GM20000 (cell line): ENCODE data around the gene OVCA2.

Experiments
- DNase-seq: peaks from one replicate; pipeline ENCODE4 v3.0.0; 2012; ENCODE audit warnings: low spot score
- CTCF ChIP-seq: IDR thresholded peaks from 2 replicates; pipeline ENCODE4 v1.5.1; 2012; ENCODE audit warnings: mild to moderate bottlenecking, control low read depth; ENCODE audit errors: extremely low read depth, missing control alignments

The OVCA2 gene

GRCh38 chr17:2067048-2067561, 25.3 kb downstream of the OVCA2 start:
- no peak for TF ChIP-seq CTCF
- no peak for DNase-seq

- no peak for DNase-seq
- no peak for TF ChIP-seq CTCF
Measured at GRCh38 chr17:2067608-2068024, 25.8 kb downstream of the OVCA2 start.

- DNase-seq = no peak
- no peak for TF ChIP-seq CTCF
Measured at GRCh38 chr17:2068031-2068518, 26.3 kb downstream of the OVCA2 start.

GRCh38 chr17:2068519-2069051, 26.8 kb downstream of the OVCA2 start:
- TF ChIP-seq CTCF = no peak
- DNase-seq = no peak

GRCh38 chr17:2070241-2071023, 28.6 kb downstream of the OVCA2 start:
- peak; percentile 6 for TF ChIP-seq CTCF
- DNase-seq = peak; percentile 82

- no peak for TF ChIP-seq CTCF
- no peak for DNase-seq
Measured at GRCh38 chr17:2071024-2071385, 29.2 kb downstream of the OVCA2 start.
